Vagina (tissue), 2 donors: ENCODE results near the gene GCSAM.

Experiments
- POLR2A ChIP-seq, 2 donors: fragments of 450-650 bp; IDR thresholded peaks; one replicate each; pipeline ENCODE4 v1.6.1; 2017; ENCODE audit warnings: antibody characterized with exemption in 2 of 2, mild to moderate bottlenecking in 2 of 2, moderate library complexity in 2 of 2
- POLR2AphosphoS5 ChIP-seq, 2 donors: sonication (generic); formaldehyde crosslinking; IDR thresholded peaks; one replicate each; pipeline ENCODE4 v1.9.0; 2017; ENCODE audit warnings: antibody characterized with exemption in 2 of 2, mild to moderate bottlenecking in 2 of 2, low read depth in 1 of 2; ENCODE audit not compliant: insufficient read depth in 1 of 2
- TF ChIP-seq, protein P1 (sequence below), 3 experiments: fragments of 450-650 bp in 2 of 3; fragments of 200-600 bp in 1 of 3; sonication (generic) in 1 of 3; IDR thresholded peaks; one replicate each; pipeline ENCODE4 v1.5.1; 2017 to 2019; ENCODE audit warnings: antibody characterized with exemption in 3 of 3, mild to moderate bottlenecking in 2 of 3, moderate library complexity in 2 of 3

- TF ChIP-seq, protein P1, sequence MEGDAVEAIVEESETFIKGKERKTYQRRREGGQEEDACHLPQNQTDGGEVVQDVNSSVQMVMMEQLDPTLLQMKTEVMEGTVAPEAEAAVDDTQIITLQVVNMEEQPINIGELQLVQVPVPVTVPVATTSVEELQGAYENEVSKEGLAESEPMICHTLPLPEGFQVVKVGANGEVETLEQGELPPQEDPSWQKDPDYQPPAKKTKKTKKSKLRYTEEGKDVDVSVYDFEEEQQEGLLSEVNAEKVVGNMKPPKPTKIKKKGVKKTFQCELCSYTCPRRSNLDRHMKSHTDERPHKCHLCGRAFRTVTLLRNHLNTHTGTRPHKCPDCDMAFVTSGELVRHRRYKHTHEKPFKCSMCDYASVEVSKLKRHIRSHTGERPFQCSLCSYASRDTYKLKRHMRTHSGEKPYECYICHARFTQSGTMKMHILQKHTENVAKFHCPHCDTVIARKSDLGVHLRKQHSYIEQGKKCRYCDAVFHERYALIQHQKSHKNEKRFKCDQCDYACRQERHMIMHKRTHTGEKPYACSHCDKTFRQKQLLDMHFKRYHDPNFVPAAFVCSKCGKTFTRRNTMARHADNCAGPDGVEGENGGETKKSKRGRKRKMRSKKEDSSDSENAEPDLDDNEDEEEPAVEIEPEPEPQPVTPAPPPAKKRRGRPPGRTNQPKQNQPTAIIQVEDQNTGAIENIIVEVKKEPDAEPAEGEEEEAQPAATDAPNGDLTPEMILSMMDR (IDR thresholded peaks at IDR 0.05) = no peak
- TF ChIP-seq POLR2A (IDR thresholded peaks at IDR 0.05) (no peak), POLR2AphosphoS5 (IDR thresholded peaks at IDR 0.05; ENCODE audit: insufficient read depth in 1 of 2, low read depth in 1 of 2) (no peak)
Observed at GRCh38 chr3:112083239-112083638, 49.8 kb downstream of the GCSAM start.
